GM21717 (cell line): Measurements from ENCODE around the gene SPSB1.

Experiments used
- ATAC-seq: cut with Tn5 transposase; IDR thresholded peaks from one replicate; pipeline ENCODE4 v1.9.1; 2021; ENCODE audit warnings: mild to moderate bottlenecking, moderate library complexity; ENCODE audit not compliant: unreplicated experiment

Gene SPSB1

GRCh38 chr1:9340864-9341263 is 48.2 kb downstream of the SPSB1 start:
- no peak for ATAC-seq

GRCh38 chr1:9341301-9341845 is 48.7 kb downstream of the SPSB1 start:
- ATAC-seq: no peak

GRCh38 chr1:9343269-9343668 is 50.6 kb downstream of the SPSB1 start:
- no peak for ATAC-seq

- no peak for ATAC-seq
Measured at GRCh38 chr1:9344426-9345200, 51.9 kb downstream of the SPSB1 start.

GRCh38 chr1:9345471-9345870 is 52.8 kb downstream of the SPSB1 start:
- no peak for ATAC-seq

GRCh38 chr1:9345922-9346321 is 53.2 kb downstream of the SPSB1 start:
- no peak for ATAC-seq

GRCh38 chr1:9346566-9346965 is 53.9 kb downstream of the SPSB1 start:
- no peak for ATAC-seq

- no peak for ATAC-seq
Measured at GRCh38 chr1:9347095-9347850, 54.6 kb downstream of the SPSB1 start.

GRCh38 chr1:9349331-9349851 is 56.7 kb downstream of the SPSB1 start:
- no peak for ATAC-seq

- no peak for ATAC-seq
Measured at GRCh38 chr1:9350013-9350908, 57.6 kb downstream of the SPSB1 start.

- ATAC-seq: no peak
Measured at GRCh38 chr1:9350960-9351359, 58.3 kb downstream of the SPSB1 start.

GRCh38 chr1:9351654-9352271 is 59.1 kb downstream of the SPSB1 start:
- no peak for ATAC-seq

GRCh38 chr1:9352377-9353134 is 59.9 kb downstream of the SPSB1 start:
- no peak for ATAC-seq

- ATAC-seq: no peak
Measured at GRCh38 chr1:9355503-9355902, 62.8 kb downstream of the SPSB1 start.

GRCh38 chr1:9356021-9356420 is 63.3 kb downstream of the SPSB1 start:
- ATAC-seq: no peak

GRCh38 chr1:9356829-9357466 is 64.3 kb downstream of the SPSB1 start:
- ATAC-seq: no peak

GRCh38 chr1:9357958-9358357 is 65.3 kb downstream of the SPSB1 start:
- no peak for ATAC-seq

- ATAC-seq: no peak
Measured at GRCh38 chr1:9360371-9361064, 67.8 kb downstream of the SPSB1 start.
